WTC11 (cell line): ENCODE data around the gene OR52K2. TPM values are rescaled to one million over a fixed set of nuclear protein-coding genes. Genes with fewer than 3 reads are reported as not detected.

ENCODE experiments used
- ATAC-seq: fragments of 200-7000 bp; cut with Tn5 transposase; 2 replicates; pipeline ENCODE4 v1.10.0; 2021; ENCODE audit warnings: mild to moderate bottlenecking, moderate library complexity
- CTCF ChIA-PET: fragments of 300-600 bp; sonication (Branson Sonifier 250); formaldehyde crosslinking; loops from one replicate; lab custom pipeline; 2021; ENCODE audit warnings: antibody characterized with exemption; lab: Charles Lee
- POLR2A ChIA-PET: fragments of 350-600 bp; sonication (Branson Sonifier 250); formaldehyde crosslinking; loops from one replicate; lab custom pipeline; 2021; ENCODE audit warnings: antibody characterized with exemption; lab: Charles Lee
- DNase-seq: peaks from one replicate; pipeline ENCODE4 v3.0.0; 2021; ENCODE audit warnings: low spot score
- H3K27ac Mint-ChIP-seq: 2 replicates; pipeline ENCODE4 v1.8.0; 2021; ENCODE audit warnings: mixed read lengths
- H3K27me3 Mint-ChIP-seq: 2 replicates; pipeline ENCODE4 v1.8.0; 2021; ENCODE audit warnings: low read depth, mild to moderate bottlenecking, moderate library complexity, mixed read lengths
- H3K36me3 Mint-ChIP-seq: 2 replicates; pipeline ENCODE4 v1.8.0; 2021; ENCODE audit warnings: mixed read lengths
- H3K4me1 Mint-ChIP-seq: 2 replicates; pipeline ENCODE4 v1.8.0; 2022; ENCODE audit warnings: mixed read lengths
- H3K4me3 Mint-ChIP-seq: 2 replicates; pipeline ENCODE4 v1.8.0; 2021; ENCODE audit warnings: mild to moderate bottlenecking, moderate library complexity, mixed read lengths
- H3K9me3 Mint-ChIP-seq: 2 replicates; pipeline ENCODE4 v1.8.0; 2021; ENCODE audit warnings: mixed read lengths
- ATF1 ChIP-seq: sonication (generic); formaldehyde crosslinking; IDR thresholded peaks from 2 replicates; pipeline ENCODE4 v1.8.1; 2023; ENCODE audit warnings: mild to moderate bottlenecking, moderate library complexity, missing genetic modification reagents
- E2F4 ChIP-seq: sonication (generic); formaldehyde crosslinking; IDR thresholded peaks from 2 replicates; pipeline ENCODE4 v1.8.1; 2022; ENCODE audit warnings: low read depth, mild to moderate bottlenecking, moderate library complexity, missing genetic modification reagents, borderline replicate concordance
- FOXJ3 ChIP-seq: sonication (generic); formaldehyde crosslinking; IDR thresholded peaks from 2 replicates; pipeline ENCODE4 v1.9.0; 2021; ENCODE audit warnings: missing genetic modification reagents, mild to moderate bottlenecking, borderline replicate concordance
- GRHL2 ChIP-seq: fragments of 250-450 bp; sonication (Bioruptor Pico); IDR thresholded peaks from 2 replicates; pipeline ENCODE4 v1.8.0; 2022; ENCODE audit warnings: mild to moderate bottlenecking, moderate library complexity; ENCODE audit not compliant: insufficient replicate concordance, severe bottlenecking
- HMGA2 ChIP-seq: fragments of 250-450 bp; sonication (Bioruptor Pico); IDR thresholded peaks from 2 replicates; pipeline ENCODE4 v1.4.0; 2021; ENCODE audit warnings: mild to moderate bottlenecking, moderate library complexity
- IRF1 ChIP-seq: sonication (generic); formaldehyde crosslinking; IDR thresholded peaks from 2 replicates; pipeline ENCODE4 v1.8.0; 2023; ENCODE audit warnings: missing genetic modification reagents
- JAZF1 ChIP-seq: fragments of 250-450 bp; sonication (Bioruptor Pico); IDR thresholded peaks from 2 replicates; pipeline ENCODE4 v1.9.0; 2021; ENCODE audit warnings: moderate library complexity, mild to moderate bottlenecking, inconsistent platforms
- MXD4 ChIP-seq: fragments of 250-450 bp; sonication (Bioruptor Pico); IDR thresholded peaks from 2 replicates; pipeline ENCODE4 v1.8.0; 2021; ENCODE audit warnings: mild to moderate bottlenecking, moderate library complexity, borderline replicate concordance
- NFE2L1 ChIP-seq: sonication (generic); formaldehyde crosslinking; IDR thresholded peaks from 2 replicates; pipeline ENCODE4 v1.8.1; 2023; ENCODE audit warnings: missing genetic modification reagents
- RORB ChIP-seq: fragments of 250-450 bp; sonication (Bioruptor Pico); IDR thresholded peaks from 2 replicates; pipeline ENCODE4 v1.9.0; 2021; ENCODE audit warnings: mild to moderate bottlenecking
- STAT6 ChIP-seq: sonication (generic); formaldehyde crosslinking; conservative IDR thresholded peaks from 2 replicates; pipeline ENCODE4 v1.8.1; 2023; ENCODE audit warnings: mild to moderate bottlenecking, low read depth, missing genetic modification reagents, moderate library complexity
- TEAD4 ChIP-seq: sonication (generic); formaldehyde crosslinking; IDR thresholded peaks from 2 replicates; pipeline ENCODE4 v1.8.0; 2022; ENCODE audit warnings: mild to moderate bottlenecking, missing genetic modification reagents
- TP53 ChIP-seq: sonication (generic); formaldehyde crosslinking; IDR thresholded peaks from 2 replicates; pipeline ENCODE4 v1.8.1; 2023; ENCODE audit warnings: mild to moderate bottlenecking, missing genetic modification reagents
- ZBTB43 ChIP-seq: sonication (generic); formaldehyde crosslinking; IDR thresholded peaks from 2 replicates; pipeline ENCODE4 v1.8.1; 2023; ENCODE audit warnings: mild to moderate bottlenecking, missing genetic modification reagents
- ZNF512 ChIP-seq: sonication (generic); formaldehyde crosslinking; IDR thresholded peaks from 2 replicates; pipeline ENCODE4 v1.8.1; 2022; ENCODE audit warnings: missing genetic modification reagents, borderline replicate concordance
- total RNA-seq: library from RNA; stranded (reverse); gene quantifications from 3 replicates; pipeline ENCODE4 v1.2.3, GENCODE V29; 2021

Gene OR52K2
- total RNA-seq, 1 experiment from 2014 or later: not detected

- no peak for TF ChIP-seq E2F4 (CRISPR knock-in tag)
Observed at GRCh38 chr11:4479644-4480043, 30.5 kb downstream of the OR52K2 start (continued).

GRCh38 chr11:4480577-4481239, 31.6 kb downstream of the OR52K2 start:
- Mint-ChIP-seq H3K4me1 (peaks cover 11% of the 10 kb centered on the region), H3K36me3 (no peaks in the 10 kb centered on the region), H3K27me3 (no peaks in the 10 kb centered on the region), H3K4me3 (no peak overlapping the region), H3K9me3 (no peaks in the 10 kb centered on the region), H3K27ac (no peak overlapping the region)
- ChIA-PET CTCF (no interaction called here), POLR2A (no interaction called here)
- no peak; the same call in 1 of the 2 replicates for ATAC-seq
- no peak for DNase-seq
- TF ChIP-seq STAT6 (CRISPR knock-in tag): no peak
- TF ChIP-seq ATF1 (CRISPR knock-in tag): no peak
- TF ChIP-seq GRHL2 (CRISPR knock-in tag): no peak
- no peak for TF ChIP-seq FOXJ3 (CRISPR knock-in tag)
- no peak for TF ChIP-seq IRF1 (CRISPR knock-in tag)
- TF ChIP-seq TEAD4: no peak
- TF ChIP-seq ZNF512 (CRISPR knock-in tag): no peak
- TF ChIP-seq NFE2L1 (CRISPR knock-in tag): no peak
- no peak for TF ChIP-seq MXD4 (CRISPR knock-in tag)
- TF ChIP-seq ZBTB43 (CRISPR knock-in tag): no peak
- no peak for TF ChIP-seq RORB (CRISPR knock-in tag)

GRCh38 chr11:4481240-4481582, 32.1 kb downstream of the OR52K2 start:
- no peak for TF ChIP-seq HMGA2 (CRISPR knock-in tag)
- TF ChIP-seq RORB (CRISPR knock-in tag): no peak
- TF ChIP-seq JAZF1 (CRISPR knock-in tag): no peak
- no peak for TF ChIP-seq TP53 (CRISPR knock-in tag)
- Mint-ChIP-seq H3K4me1 (peaks cover 11% of the 10 kb centered on the region), H3K27me3 (no peaks in the 10 kb centered on the region), H3K4me3 (no peak overlapping the region), H3K36me3 (no peaks in the 10 kb centered on the region), H3K9me3 (no peaks in the 10 kb centered on the region), H3K27ac (no peak overlapping the region)
- ATAC-seq: no peak
- ChIA-PET POLR2A (no interaction called here), CTCF (no interaction called here)
- DNase-seq: no peak
